Mesendoderm (in vitro differentiated cells): ENCODE measurements around the gene NAV1.

Source experiments
- DNase-seq: peaks from one replicate; pipeline ENCODE4 v3.0.0; 2013
- H2AK5ac ChIP-seq: 2 replicates; pipeline ENCODE4 v1.6.1; 2013; ENCODE audit warnings: low read length, inconsistent platforms
- H2BK120ac ChIP-seq: 2 replicates; pipeline ENCODE4 v1.6.1; 2013; ENCODE audit warnings: low read depth, mild to moderate bottlenecking, low read length, moderate library complexity, mixed read lengths
- H2BK15ac ChIP-seq: replicated peaks from 2 replicates; pipeline ENCODE4 v1.6.1; 2013; ENCODE audit warnings: low read depth, mild to moderate bottlenecking, moderate library complexity
- H2BK5ac ChIP-seq: 2 replicates; pipeline ENCODE4 v1.6.1; 2013; ENCODE audit warnings: low read length, inconsistent platforms
- H3K18ac ChIP-seq: 2 replicates; pipeline ENCODE4 v1.6.1; 2013; ENCODE audit warnings: mild to moderate bottlenecking, low read length, mixed read lengths
- H3K23ac ChIP-seq: one replicate; pipeline ENCODE4 v1.6.1; 2013; ENCODE audit warnings: low read length
- H3K27ac ChIP-seq: 2 replicates; pipeline ENCODE4 v1.5.1; 2013; ENCODE audit warnings: low read depth, mild to moderate bottlenecking, inconsistent platforms, low read length, moderate library complexity
- H3K27me3 ChIP-seq: 2 replicates; pipeline ENCODE4 v1.6.1; 2013; ENCODE audit warnings: low read length, control low read depth, mild to moderate bottlenecking, inconsistent platforms; ENCODE audit not compliant: insufficient read depth, poor library complexity
- H3K36me3 ChIP-seq: 2 replicates; pipeline ENCODE4 v1.6.1; 2013; ENCODE audit warnings: low read length, inconsistent platforms; ENCODE audit not compliant: control insufficient read depth, insufficient read depth
- H3K4ac ChIP-seq: one replicate; pipeline ENCODE4 v1.6.1; 2013; ENCODE audit warnings: low read depth, mild to moderate bottlenecking, low read length, moderate library complexity
- H3K4me1 ChIP-seq: 2 replicates; pipeline ENCODE4 v1.6.1; 2013; ENCODE audit warnings: low read depth, low read length, inconsistent platforms; ENCODE audit not compliant: control insufficient read depth
- H3K4me2 ChIP-seq: 2 replicates; pipeline ENCODE4 v1.6.1; 2013; ENCODE audit warnings: low read length
- H3K4me3 ChIP-seq: 2 replicates; pipeline ENCODE4 v1.5.1; 2013; ENCODE audit warnings: mild to moderate bottlenecking, low read length
- H3K56ac ChIP-seq: one replicate; pipeline ENCODE4 v1.6.1; 2013; ENCODE audit warnings: low read length
- H3K79me1 ChIP-seq: 2 replicates; pipeline ENCODE4 v1.6.1; 2013; ENCODE audit warnings: low read length, inconsistent platforms
- H3K79me2 ChIP-seq: 2 replicates; pipeline ENCODE4 v1.6.1; 2013; ENCODE audit warnings: mild to moderate bottlenecking, low read length; ENCODE audit not compliant: control insufficient read depth, insufficient read depth
- H3K9ac ChIP-seq: 2 replicates; pipeline ENCODE4 v1.6.1; 2013; ENCODE audit warnings: low read length, inconsistent platforms
- H4K5ac ChIP-seq: one replicate; pipeline ENCODE4 v1.6.1; 2013; ENCODE audit warnings: low read length
- H4K8ac ChIP-seq: one replicate; pipeline ENCODE4 v1.6.1; 2013; ENCODE audit warnings: low read depth, mild to moderate bottlenecking, control low read depth, low read length, moderate library complexity
- WGBS: extraction: QIAGEN DNeasy Blood & Tissue Kit; methylation state at CpG from one replicate; pipeline ENCODE4 v1.1.7; 2013; ENCODE audit warnings: low lambda C conversion rate, missing lambda C conversion rate; ENCODE audit not compliant: insufficient coverage; ENCODE audit errors: extremely low coverage; 5-methylcytosine and 5-hydroxymethylcytosine counted together

Gene NAV1

GRCh38 chr1:201498621-201499020 lies 40.3 kb upstream of the NAV1 start:
- no peak overlapping the region for H4K5ac ChIP-seq
- DNase-seq: no peak
- no peak overlapping the region for H3K4ac ChIP-seq
- no peaks in the 10 kb centered on the region for H3K27me3 ChIP-seq
- no peak overlapping the region for H2BK120ac ChIP-seq
- H3K9ac ChIP-seq: no peak overlapping the region
- no peak overlapping the region for H2BK5ac ChIP-seq
- H3K27ac ChIP-seq: no peak overlapping the region
- H2AK5ac ChIP-seq: no peak overlapping the region
- no peak overlapping the region for H3K4me2 ChIP-seq
- H3K79me1 ChIP-seq: no peaks in the 10 kb centered on the region
- no peak overlapping the region for H3K4me3 ChIP-seq
- peaks cover 11% of the 10 kb centered on the region for H3K4me1 ChIP-seq
- no peak overlapping the region for H3K23ac ChIP-seq
- no peak overlapping the region for H3K18ac ChIP-seq
- no peaks in the 10 kb centered on the region for H3K79me2 ChIP-seq
- H2BK15ac ChIP-seq: no peak overlapping the region
- no peaks in the 10 kb centered on the region for H3K36me3 ChIP-seq
- WGBS: no CpG with 5 or more reads among the region's 8 CpGs
- H4K8ac ChIP-seq: no peak overlapping the region
- H3K56ac ChIP-seq: no peak overlapping the region

DNA sequence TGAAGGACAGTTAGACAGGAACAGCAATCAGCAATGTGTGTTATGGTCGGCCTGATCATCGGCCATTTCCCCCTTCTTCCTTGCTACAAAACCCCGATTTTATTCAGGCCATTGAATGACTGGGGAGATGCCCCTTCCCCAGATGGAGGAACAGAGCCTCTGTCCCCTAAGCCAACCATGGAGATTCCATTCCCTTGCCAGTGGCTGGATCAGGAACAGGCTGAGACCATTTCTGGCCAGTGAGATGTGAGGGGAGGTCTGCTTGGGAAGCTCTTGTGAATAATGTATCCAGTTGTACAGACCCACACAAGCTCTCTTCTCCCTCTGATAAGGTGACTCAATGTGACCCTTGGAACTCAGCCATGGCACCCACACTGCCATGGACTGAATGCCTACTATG lies 39.7 kb upstream of the NAV1 start:
- no peaks in the 10 kb centered on the region for H3K79me1 ChIP-seq
- no peaks in the 10 kb centered on the region for H3K79me2 ChIP-seq
- H3K4ac ChIP-seq: no peak overlapping the region
- H3K4me1 ChIP-seq: peaks cover 11% of the 10 kb centered on the region
- H3K27ac ChIP-seq: no peak overlapping the region
- H3K18ac ChIP-seq: no peak overlapping the region
- no peak overlapping the region for H4K5ac ChIP-seq
- H3K56ac ChIP-seq: peak overlapping the region; percentile 31
- DNase-seq: no peak
- no CpG with 5 or more reads among the region's 3 CpGs for WGBS
- H2AK5ac ChIP-seq: no peak overlapping the region
- no peak overlapping the region for H3K4me3 ChIP-seq
- H2BK5ac ChIP-seq: no peak overlapping the region
- no peak overlapping the region for H2BK120ac ChIP-seq
- H3K9ac ChIP-seq: no peak overlapping the region
- no peak overlapping the region for H2BK15ac ChIP-seq
- no peaks in the 10 kb centered on the region for H3K27me3 ChIP-seq
- no peak overlapping the region for H3K4me2 ChIP-seq
- H3K23ac ChIP-seq: no peak overlapping the region
- no peaks in the 10 kb centered on the region for H3K36me3 ChIP-seq
- no peak overlapping the region for H4K8ac ChIP-seq

GRCh38 chr1:201499795-201500669 lies 38.9 kb upstream of the NAV1 start:
- Histone ChIP-seq H3K79me2 (peaks cover under 1% of the 10 kb centered on the region), H2AK5ac (peak overlapping the region; percentile 34), H3K4me3 (no peak overlapping the region), H4K5ac (no peak overlapping the region), H3K27me3 (no peaks in the 10 kb centered on the region), H3K4me2 (no peak overlapping the region), H3K23ac (peak overlapping the region; percentile 76), H3K18ac (peak overlapping the region; percentile 23), H3K27ac (peak overlapping the region; percentile 8), H2BK120ac (no peak overlapping the region), H3K56ac (peak overlapping the region; percentile 70), H2BK5ac (no peak overlapping the region), H3K36me3 (no peaks in the 10 kb centered on the region), H3K4me1 (peaks cover 11% of the 10 kb centered on the region), H3K4ac (no peak overlapping the region), H3K9ac (no peak overlapping the region), H2BK15ac (no peak overlapping the region), H3K79me1 (no peaks in the 10 kb centered on the region), H4K8ac (no peak overlapping the region)
- no CpG with 5 or more reads among the region's 8 CpGs for WGBS
- DNase-seq: no peak

DNA sequence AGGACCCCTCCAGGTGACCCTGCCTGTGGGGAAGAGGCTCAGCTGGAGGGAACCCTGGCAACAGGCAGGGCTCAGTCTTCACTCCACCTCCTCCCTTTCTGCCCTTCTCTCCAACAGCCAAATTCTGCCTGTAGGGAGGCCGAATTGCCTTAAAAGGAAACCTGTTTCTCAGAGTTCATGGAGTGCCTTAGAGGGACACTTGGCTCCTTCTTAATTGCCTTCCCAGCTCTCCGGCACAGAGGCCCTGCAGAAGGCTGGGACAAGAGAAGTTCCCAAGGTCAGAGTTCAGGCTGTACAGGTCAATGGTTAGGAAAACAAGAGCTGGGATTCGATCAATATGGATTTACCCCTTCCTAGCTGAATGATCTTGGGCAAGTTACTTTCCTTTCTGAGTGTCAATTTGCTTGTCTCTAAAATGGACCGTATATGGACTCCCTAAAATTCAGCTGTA lies 38.2 kb upstream of the NAV1 start:
- H3K9ac ChIP-seq: no peak overlapping the region
- H3K4me1 ChIP-seq: peaks cover 13% of the 10 kb centered on the region
- peak overlapping the region; percentile 34 for H2AK5ac ChIP-seq
- no peak overlapping the region for H3K18ac ChIP-seq
- H2BK120ac ChIP-seq: no peak overlapping the region
- peak; percentile 60 for DNase-seq
- WGBS: no CpG with 5 or more reads among the region's 4 CpGs
- H3K4ac ChIP-seq: no peak overlapping the region
- peak overlapping the region; percentile 8 for H3K27ac ChIP-seq
- no peak overlapping the region for H3K4me2 ChIP-seq
- H3K79me2 ChIP-seq: peaks cover 2% of the 10 kb centered on the region
- H2BK15ac ChIP-seq: no peak overlapping the region
- H3K56ac ChIP-seq: peak overlapping the region; percentile 70
- H3K36me3 ChIP-seq: no peaks in the 10 kb centered on the region
- no peak overlapping the region for H4K5ac ChIP-seq
- H3K4me3 ChIP-seq: no peak overlapping the region
- peaks cover 2% of the 10 kb centered on the region for H3K79me1 ChIP-seq
- peak overlapping the region; percentile 76 for H3K23ac ChIP-seq
- no peak overlapping the region for H2BK5ac ChIP-seq
- H3K27me3 ChIP-seq: no peaks in the 10 kb centered on the region
- no peak overlapping the region for H4K8ac ChIP-seq

GRCh38 chr1:201501144-201501543 lies 37.8 kb upstream of the NAV1 start:
- Histone ChIP-seq H3K9ac (no peak overlapping the region), H3K4me2 (no peak overlapping the region), H2BK15ac (no peak overlapping the region), H3K36me3 (no peaks in the 10 kb centered on the region), H3K27ac (no peak overlapping the region), H3K79me2 (peaks cover 2% of the 10 kb centered on the region), H3K18ac (no peak overlapping the region), H3K56ac (no peak overlapping the region), H3K4ac (no peak overlapping the region), H2BK120ac (no peak overlapping the region), H3K23ac (no peak overlapping the region), H4K8ac (no peak overlapping the region), H3K27me3 (no peaks in the 10 kb centered on the region), H3K79me1 (peaks cover 2% of the 10 kb centered on the region), H2AK5ac (no peak overlapping the region), H4K5ac (no peak overlapping the region), H2BK5ac (no peak overlapping the region), H3K4me1 (peaks cover 13% of the 10 kb centered on the region), H3K4me3 (no peak overlapping the region)
- WGBS: no CpG with 5 or more reads among the region's 8 CpGs
- DNase-seq: no peak
